HG03060 (cell line): ENCODE measurements around the gene RAVER2.
"Not testable (repeated sequence)": the region's sequence is repeated elsewhere in the genome, so short reads cannot be mapped to it uniquely, and the experiment has no call there.

Source experiments
- ATAC-seq: cut with Tn5 transposase; IDR thresholded peaks from one replicate; pipeline ENCODE4 v1.9.1; 2021; ENCODE audit warnings: low read depth, moderate number of reproducible peaks; ENCODE audit not compliant: unreplicated experiment

RAVER2 gene

DNA sequence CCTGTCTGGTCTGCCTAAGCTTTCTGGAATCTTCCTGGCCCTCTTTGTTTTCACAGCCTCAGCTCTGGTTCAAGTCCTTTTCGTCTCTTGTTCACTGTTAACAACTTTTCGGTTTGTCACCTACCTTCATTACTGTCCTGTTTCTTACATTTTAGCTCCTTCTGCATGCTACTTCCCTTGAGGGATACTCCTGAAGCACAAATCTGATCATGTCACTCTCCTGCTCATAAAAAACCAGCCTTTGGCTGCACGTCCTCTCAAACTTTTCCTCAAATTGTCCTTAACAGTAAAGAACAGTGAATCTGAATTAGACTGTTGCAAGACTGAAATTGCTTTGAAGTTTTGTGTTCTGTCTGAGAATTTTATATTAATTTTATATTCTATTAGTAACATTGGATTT is 3.3 kb downstream of the RAVER2 start:
- ATAC-seq = no peak

DNA sequence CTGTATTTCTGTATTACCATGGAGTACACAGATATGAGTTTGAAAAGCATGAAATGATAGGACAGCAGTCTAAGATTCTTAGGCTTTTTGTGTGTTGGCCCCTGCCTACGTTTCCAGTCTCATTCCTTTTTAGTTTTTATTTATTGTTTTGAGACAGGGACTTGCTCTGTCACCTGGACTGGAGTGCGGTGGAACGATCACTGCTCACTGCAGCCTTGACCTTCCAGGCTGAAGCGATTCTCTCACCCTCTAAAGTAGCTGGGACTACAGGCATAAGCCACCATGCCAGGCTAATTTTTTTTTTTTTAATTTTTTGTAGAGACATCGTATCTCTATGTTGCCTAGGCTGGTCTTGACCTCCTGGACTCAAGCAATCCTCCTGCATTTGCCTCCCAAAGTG is 3.8 kb downstream of the RAVER2 start:
- no peak for ATAC-seq

GRCh38 chr1:64750092-64750491 is 5.2 kb downstream of the RAVER2 start:
- ATAC-seq = no peak

- no peak for ATAC-seq
These were observed 6.0 kb downstream of the RAVER2 start for GRCh38 chr1:64750875-64751274.

DNA sequence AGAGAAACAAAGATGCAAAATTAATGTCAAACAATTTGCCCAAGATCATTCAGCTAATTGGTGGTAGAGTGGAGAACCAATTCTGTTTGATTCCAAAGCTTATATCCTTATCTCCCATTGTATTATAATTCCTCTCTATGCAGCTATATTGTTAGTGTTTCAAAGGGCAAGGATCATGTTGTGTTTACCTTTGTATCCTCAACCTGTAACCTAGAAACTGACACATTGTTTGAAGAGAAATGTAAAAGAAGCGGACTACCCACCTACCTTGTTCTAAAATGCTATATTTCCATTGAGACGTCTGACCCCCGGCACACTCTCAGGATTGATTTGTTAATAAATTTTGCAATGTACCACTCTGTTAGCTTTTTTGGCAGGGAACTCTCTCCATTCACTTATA is 9.3 kb downstream of the RAVER2 start:
- no peak for ATAC-seq

DNA sequence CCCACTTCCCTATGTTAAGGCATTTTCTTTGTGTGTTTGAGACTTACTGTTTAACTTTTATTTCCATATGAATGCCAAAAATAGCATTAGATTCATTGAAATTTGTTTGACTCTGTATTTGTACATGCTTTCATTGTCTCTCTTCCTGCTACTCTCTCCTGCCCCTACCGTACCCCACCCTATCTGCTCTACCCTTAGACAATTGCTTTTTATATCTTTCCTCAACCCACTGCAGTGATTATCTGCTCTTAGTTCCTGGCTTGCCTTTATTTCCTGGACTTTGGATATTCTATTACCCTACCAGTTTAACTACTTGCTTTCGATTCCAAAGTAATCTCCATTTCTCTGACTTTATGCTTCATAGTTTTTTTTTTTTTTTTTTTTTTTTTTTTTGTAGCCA is 10.5 kb downstream of the RAVER2 start:
- ATAC-seq = no peak

GRCh38 chr1:64756770-64757169 is 11.9 kb downstream of the RAVER2 start:
- no peak for ATAC-seq

DNA sequence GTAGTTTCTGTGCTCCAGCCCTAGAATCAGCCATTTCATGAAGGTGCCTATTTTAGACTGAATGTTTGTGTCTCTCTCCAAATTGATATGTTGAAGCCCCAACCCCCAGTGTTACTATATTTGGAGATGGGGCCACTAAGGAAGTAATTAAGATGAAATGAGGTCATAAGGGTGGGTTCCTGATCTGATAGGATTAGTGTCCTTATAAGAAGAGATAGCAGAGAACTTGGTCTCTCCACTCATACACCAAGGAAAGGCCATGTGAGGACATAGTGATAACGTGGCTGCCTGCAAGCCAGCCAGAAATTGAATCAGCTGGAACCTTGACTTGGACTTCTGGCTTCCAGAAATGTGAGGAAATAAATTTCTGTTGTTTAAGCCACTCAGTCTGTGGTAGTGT is 12.3 kb downstream of the RAVER2 start:
- ATAC-seq = no peak

DNA sequence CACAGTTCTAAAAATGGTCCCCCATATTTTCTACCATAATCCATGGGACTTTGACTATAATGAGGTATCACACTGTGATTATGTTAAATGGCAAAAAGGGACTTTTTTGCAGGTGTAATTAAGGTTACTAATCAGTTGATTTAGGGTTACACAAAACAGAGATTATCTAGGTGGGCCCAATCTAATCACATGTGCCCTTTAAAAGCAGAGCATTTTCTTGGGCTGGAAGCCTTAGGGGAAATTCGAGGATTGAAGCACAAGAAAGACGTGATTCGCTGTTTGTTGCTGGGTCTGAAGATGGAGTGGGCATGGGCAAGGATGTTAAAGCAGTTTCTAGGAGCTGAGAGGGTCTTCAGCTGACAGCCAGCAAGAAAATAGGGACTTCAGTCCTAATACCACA is 13.4 kb downstream of the RAVER2 start:
- no peak for ATAC-seq

GRCh38 chr1:64759968-64760367 is 15.1 kb downstream of the RAVER2 start:
- ATAC-seq = no peak

GRCh38 chr1:64765012-64765411 is 20.1 kb downstream of the RAVER2 start:
- no peak for ATAC-seq

DNA sequence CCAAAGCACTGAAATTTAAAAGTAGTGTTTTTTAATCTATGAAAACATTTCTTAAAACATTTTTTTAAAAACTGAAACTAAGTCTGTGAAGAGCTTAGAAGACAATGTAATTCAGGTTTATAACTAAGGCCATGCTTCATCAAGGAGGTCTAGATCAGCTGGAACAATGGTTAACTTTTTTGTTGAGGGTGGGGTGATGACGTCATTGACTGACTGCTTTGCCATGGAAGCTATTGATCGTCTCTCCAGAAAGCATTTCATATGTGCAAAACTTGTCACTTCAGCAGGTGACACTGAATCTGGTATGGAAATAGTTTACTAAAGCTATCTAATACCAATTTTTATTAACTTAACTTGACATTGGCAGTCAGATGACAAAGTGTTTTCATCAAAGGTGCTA is 21.0 kb downstream of the RAVER2 start:
- ATAC-seq = no peak

DNA sequence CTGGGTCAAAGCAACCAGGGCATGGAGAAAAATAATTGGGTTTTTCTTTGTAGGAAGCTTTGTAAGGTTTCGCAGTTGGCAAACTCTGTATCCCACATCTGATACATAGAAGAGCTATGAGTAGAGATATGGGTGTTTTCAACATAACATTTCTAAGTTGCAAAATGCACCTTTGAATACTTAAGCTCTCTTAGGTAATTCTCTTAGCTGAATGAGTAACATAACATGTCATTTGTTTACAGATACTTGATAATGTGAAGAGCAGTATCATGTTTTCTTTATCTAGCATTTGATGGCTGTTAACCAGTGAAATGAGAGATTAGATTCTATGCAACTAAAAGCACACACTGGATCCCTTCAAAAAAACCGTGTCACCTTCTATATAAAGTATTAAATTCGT is 21.6 kb downstream of the RAVER2 start:
- ATAC-seq = no peak

DNA sequence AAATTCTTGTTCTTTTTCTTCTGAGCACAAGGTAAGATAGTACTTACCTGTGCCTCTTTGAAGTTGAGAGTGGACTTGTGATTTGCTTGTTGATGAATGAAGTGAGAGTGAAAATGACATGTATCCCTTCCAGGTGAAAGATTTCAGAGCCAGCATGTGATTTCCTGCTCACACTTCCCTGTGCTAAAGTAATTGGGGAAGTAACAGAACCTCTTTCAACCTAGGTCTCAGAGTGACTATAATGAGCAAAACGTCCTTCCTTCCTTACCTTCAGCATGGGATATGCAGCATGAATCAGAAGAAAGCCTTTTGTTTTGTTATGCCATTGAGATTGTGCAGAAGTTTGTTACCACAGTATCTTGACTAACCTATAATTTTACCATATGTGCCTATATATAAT is 24.6 kb downstream of the RAVER2 start:
- ATAC-seq = no peak

- no peak for ATAC-seq
These were observed 25.1 kb downstream of the RAVER2 start for GRCh38 chr1:64769971-64770370.

DNA sequence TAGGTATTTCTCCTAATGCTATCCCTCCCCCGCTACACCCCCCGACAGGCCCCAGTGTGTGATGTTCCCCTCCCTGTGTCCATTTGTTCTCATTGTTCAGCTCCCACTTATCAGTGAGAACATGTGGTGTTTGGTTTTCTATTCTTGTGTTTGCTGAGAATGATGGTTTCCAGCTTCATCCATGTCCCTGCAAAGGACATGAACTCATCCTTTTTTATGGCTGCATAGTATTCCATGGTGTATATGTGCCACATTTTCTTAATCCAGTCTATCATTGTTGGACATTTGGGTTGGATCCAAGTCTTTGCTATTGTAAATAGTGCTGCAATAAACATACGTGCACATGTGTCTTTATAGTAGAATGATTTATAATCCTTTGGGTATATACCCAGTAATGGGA is 28.4 kb downstream of the RAVER2 start:
- not testable (repeated sequence) for ATAC-seq

DNA sequence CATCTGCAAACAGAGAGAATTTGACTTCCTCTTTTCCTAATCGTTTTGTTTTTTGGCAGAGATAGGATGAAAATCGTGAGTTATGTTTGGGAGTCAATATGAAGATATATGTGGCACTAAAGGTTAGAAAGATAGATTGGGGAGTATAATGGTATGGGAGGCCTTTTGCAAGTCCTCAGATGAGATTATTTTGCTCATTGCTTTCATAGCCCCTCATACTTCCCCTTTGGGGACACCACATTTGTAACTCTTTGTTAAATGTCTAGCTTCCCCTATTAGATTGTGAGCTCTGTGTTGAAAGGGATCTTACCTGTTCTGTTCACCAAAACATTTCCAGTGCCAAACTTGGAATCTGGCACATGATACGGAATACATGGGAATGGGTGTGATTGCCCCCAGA is 30.2 kb downstream of the RAVER2 start:
- ATAC-seq = no peak

DNA sequence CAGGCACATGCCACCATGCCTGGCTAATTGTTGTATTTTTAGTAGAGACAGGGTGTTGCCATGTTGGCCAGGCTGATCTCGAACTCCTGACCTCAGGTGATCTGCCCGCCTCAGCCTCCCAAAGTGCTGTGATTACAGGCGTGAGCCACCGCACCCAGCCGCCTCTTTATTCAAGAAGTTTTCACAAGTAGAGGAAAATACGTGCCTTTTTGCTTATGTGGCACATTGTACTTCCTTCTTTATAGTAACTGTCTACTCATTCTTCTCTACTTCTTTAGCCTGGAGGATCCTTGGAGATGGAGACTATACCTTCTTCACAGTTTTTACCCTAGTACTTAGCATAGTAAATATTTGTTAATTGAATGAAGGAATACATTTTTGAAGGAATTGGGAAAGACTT is 37.2 kb downstream of the RAVER2 start:
- ATAC-seq = not testable (repeated sequence)

DNA sequence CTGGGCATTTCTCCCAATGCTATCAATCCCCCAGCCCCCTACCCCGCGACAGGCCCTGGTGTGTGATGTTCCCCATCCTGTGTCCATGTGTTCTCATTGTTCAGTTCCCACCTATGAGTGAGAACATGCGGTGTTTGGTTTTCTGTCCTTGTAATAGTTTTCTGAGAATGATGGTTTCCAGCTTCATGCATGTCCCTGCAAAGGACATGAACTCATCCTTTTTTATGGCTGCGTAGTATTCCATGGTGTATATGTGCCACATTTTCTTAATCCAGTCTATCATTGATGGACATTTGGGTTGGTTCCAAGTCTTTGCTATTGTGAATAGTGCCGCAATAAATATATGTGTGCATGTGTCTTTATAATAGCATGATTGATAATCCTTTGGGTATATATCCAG is 38.0 kb downstream of the RAVER2 start:
- not testable (repeated sequence) for ATAC-seq

DNA sequence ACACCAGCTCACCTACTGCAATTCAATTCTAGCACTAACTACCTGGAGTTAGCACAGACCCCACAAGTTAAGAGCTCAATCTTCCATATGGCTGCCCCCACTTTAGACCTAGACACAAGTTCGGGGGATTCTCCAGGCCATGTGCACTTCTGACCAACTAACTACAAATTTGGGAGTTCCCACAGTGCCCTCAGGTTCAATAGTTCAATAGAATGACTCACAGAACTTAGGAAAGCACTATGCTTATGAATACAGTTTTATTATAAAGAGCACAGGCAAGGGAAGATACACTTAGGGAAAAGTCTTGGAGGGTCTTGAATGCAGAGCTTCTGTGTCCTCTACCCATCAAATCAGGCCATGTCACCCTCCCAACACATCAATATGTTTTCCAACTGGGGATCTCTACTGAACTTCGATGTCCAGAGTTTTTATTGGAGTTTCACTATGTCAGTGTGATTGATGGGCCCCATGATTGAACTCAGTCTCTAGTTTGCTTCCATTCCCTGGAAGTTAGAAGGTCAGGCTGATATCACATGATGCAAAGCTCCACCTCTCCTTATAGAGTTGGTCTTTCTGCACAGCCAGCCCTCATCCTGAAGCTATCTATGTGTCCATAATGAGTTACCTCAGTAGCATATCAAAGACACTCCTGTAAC is 46.1 kb downstream of the RAVER2 start:
- no peak for ATAC-seq

GRCh38 chr1:64798872-64799271 is 54.0 kb downstream of the RAVER2 start:
- ATAC-seq = no peak

DNA sequence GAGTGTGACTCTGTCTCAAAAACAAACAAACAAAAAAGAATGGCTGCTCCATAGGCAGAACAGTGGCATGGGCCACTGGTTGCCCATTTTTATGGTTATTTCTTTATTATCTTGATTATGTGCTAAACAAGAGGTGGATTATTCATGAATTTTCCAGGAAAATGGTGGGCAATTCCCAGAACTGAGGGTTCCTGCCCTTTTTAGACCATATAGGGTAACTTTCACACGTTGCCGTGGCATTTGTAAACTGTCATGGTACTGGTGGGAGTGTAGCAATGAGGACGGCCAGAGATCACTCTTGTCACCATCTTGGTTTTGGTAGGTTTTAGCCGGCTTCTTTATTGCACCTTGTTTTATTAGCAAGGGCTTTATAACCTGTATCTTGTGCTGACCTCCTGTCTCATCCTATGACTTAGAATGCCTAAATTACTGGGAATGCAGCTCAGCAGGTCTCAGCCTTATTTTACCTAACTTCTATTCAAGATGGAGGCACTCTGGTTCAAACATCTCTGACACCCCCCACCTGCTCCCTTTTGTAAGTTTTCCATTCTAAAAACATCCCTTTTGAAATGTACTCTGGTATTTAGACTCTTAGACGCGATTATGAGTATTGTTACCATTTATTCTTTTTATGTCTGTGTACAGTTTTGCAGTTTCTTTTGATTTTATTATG is 57.1 kb downstream of the RAVER2 start:
- no peak for ATAC-seq

- no peak for ATAC-seq
These were observed 64.4 kb downstream of the RAVER2 start for GRCh38 chr1:64809309-64809708.
